K562 (cell line): ENCODE results near the gene HCN4.

Source experiments
- BACH1 ChIP-seq: fragments of 200-800 bp; sonication (Bioruptor generic); IDR thresholded peaks from 2 replicates; pipeline ENCODE4 v1.6.1; 2016; ENCODE audit warnings: missing genetic modification characterization, missing compliant biosample characterization
- CTCF ChIP-seq, 3 experiments: IDR thresholded peaks in 2 of 3; conservative IDR thresholded peaks in 1 of 3; 2 replicates each; pipeline ENCODE4 v1.5.1; 2011 to 2012; ENCODE audit warnings: low read length in 3 of 3, mild to moderate bottlenecking in 3 of 3, control low read depth in 2 of 3, improper control_type of control experiment in 1 of 3, inconsistent platforms in 1 of 3, low read depth in 1 of 3, mixed read lengths in 1 of 3, moderate library complexity in 1 of 3; ENCODE audit not compliant: insufficient read depth in 2 of 3
- MAFK ChIP-seq: IDR thresholded peaks from 2 replicates; pipeline ENCODE4 v1.6.1; 2011; ENCODE audit warnings: low read length, improper control_type of control experiment
- RBM39 ChIP-seq: fragments of 200-400 bp; formaldehyde crosslinking; optimal IDR thresholded peaks from 2 replicates; pipeline ENCODE3; 2018; ENCODE audit warnings: low read depth, low read length
- ZNF785 ChIP-seq: fragments of 250-450 bp; sonication (Bioruptor Pico); IDR thresholded peaks from 2 replicates; pipeline ENCODE4 v1.4.0; 2020; ENCODE audit warnings: mild to moderate bottlenecking
- TF ChIP-seq, protein P1 (sequence below): IDR thresholded peaks from 3 replicates; pipeline ENCODE4 v1.6.1; 2011; ENCODE audit warnings: borderline replicate concordance, mild to moderate bottlenecking; ENCODE audit not compliant: insufficient read length, insufficient read depth

- TF ChIP-seq CTCF (IDR thresholded peaks at IDR 0.05 in 2 of 3, conservative IDR thresholded peaks at IDR 0.05 in 1 of 3; ENCODE audit: insufficient read depth in 2 of 3, low read depth in 1 of 3, low read length in 3 of 3), result no peak
- no peak for TF ChIP-seq ZNF785 (CRISPR knock-in tag)
- no peak for TF ChIP-seq BACH1 (tag)
- no peak for TF ChIP-seq RBM39
- no peak for TF ChIP-seq MAFK
- TF ChIP-seq, protein P1, sequence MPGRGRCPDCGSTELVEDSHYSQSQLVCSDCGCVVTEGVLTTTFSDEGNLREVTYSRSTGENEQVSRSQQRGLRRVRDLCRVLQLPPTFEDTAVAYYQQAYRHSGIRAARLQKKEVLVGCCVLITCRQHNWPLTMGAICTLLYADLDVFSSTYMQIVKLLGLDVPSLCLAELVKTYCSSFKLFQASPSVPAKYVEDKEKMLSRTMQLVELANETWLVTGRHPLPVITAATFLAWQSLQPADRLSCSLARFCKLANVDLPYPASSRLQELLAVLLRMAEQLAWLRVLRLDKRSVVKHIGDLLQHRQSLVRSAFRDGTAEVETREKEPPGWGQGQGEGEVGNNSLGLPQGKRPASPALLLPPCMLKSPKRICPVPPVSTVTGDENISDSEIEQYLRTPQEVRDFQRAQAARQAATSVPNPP, result no peak
Measured at GRCh38 chr15:73386886-73387506, 18.2 kb upstream of the HCN4 start.
